Ectodermal cell (in vitro differentiated cells): Measurements from ENCODE around the gene IL17F.

Experiments
- H3K27ac ChIP-seq: 2 replicates; pipeline ENCODE4 v1.7.0; 2013; ENCODE audit warnings: mild to moderate bottlenecking, low read depth, low read length; ENCODE audit not compliant: insufficient read depth, poor library complexity, severe bottlenecking
- H3K27me3 ChIP-seq: 2 replicates; pipeline ENCODE4 v1.7.0; 2013; ENCODE audit warnings: mild to moderate bottlenecking, low read length; ENCODE audit not compliant: insufficient read depth, control insufficient read depth, poor library complexity, severe bottlenecking
- H3K36me3 ChIP-seq: one replicate; pipeline ENCODE4 v1.7.0; 2013; ENCODE audit warnings: low read length; ENCODE audit not compliant: control insufficient read depth, insufficient read depth
- H3K4me1 ChIP-seq: one replicate; pipeline ENCODE4 v1.7.0; 2013; ENCODE audit warnings: low read length; ENCODE audit not compliant: control insufficient read depth, insufficient read depth
- H3K4me3 ChIP-seq: 2 replicates; pipeline ENCODE4 v1.7.0; 2013; ENCODE audit warnings: low read depth, low read length, control low read depth; ENCODE audit not compliant: insufficient read depth
- H3K9me3 ChIP-seq: 2 replicates; pipeline ENCODE4 v1.7.0; 2013; ENCODE audit warnings: mild to moderate bottlenecking, low read length, moderate library complexity; ENCODE audit not compliant: control insufficient read depth
- WGBS, 2 experiments: methylation state at CpG; one replicate each; pipeline ENCODE4 v1.1.7; 2013; ENCODE audit warnings: missing lambda C conversion rate in 2 of 2; 5-methylcytosine and 5-hydroxymethylcytosine counted together

The IL17F gene

DNA sequence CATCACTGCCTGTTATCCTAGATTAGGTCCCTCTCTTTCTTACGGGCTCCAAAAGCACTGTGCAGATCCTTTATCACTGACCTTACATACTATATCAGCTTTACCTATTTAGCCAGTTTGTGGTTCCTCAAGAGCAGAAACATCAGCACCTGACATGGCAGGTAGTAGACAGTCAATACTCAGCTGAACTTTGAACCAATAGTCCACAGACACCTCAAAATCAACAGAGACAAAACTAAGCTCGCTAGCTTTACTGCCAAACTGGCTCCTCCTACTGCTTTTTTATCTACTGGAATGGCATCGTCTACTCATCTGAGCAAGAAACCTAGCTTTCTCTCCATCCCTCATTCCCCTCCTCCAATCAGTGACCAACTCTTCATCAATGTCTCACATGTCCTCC lies 52.5 kb downstream of the IL17F start:
- Histone ChIP-seq H3K9me3 (no peaks in the 10 kb centered on the region), H3K4me1 (no peaks in the 10 kb centered on the region), H3K27me3 (no peaks in the 10 kb centered on the region), H3K4me3 (no peak overlapping the region), H3K27ac (no peak overlapping the region), H3K36me3 (no peaks in the 10 kb centered on the region)
- WGBS, 2 experiments: 58 to 60% methylated on average over 3 of the region's 3 CpGs

DNA sequence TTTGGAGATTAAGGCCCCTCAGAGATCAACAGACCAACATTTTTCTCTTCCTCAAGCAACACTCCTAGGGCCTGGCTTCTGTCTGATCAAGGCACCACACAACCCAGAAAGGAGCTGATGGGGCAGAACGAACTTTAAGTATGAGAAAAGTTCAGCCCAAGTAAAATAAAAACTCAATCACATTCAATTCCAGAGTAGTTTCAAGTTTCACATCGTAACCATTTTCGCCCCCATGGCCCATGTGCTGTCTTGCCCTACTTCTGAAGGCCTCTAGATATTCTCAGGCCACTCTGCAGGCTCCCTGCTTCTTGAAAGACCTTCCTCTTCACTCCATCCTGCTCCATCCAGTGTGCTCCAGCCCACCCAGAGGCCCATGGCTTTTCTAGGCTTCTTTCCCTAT lies 53.9 kb downstream of the IL17F start:
- no peaks in the 10 kb centered on the region for H3K9me3 ChIP-seq
- no peaks in the 10 kb centered on the region for H3K36me3 ChIP-seq
- H3K27me3 ChIP-seq: no peaks in the 10 kb centered on the region
- H3K4me3 ChIP-seq: no peak overlapping the region
- no peaks in the 10 kb centered on the region for H3K4me1 ChIP-seq
- H3K27ac ChIP-seq: no peak overlapping the region
- WGBS, 2 experiments: 90% methylated on average over 3 of the region's 3 CpGs

DNA sequence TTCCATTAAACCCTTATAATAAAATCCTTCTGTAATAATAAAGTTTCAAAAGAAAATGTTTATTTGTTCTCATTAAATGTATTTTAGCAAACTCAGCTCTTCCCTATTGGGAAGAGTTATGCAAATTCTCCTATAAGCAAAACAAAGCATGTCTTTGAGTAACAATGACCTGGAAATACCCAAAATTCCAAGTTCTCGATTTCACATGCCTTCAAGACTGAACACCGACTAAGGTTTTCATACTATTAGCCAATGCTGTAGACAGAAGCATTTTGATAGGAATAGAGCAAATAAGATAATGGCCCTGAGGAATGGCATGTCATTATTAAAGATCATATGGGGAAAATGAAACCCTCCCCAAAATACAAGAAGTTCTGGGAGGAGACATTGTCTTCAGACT lies 54.3 kb downstream of the IL17F start:
- Histone ChIP-seq H3K36me3 (no peaks in the 10 kb centered on the region), H3K9me3 (no peaks in the 10 kb centered on the region), H3K27me3 (no peaks in the 10 kb centered on the region), H3K4me1 (no peaks in the 10 kb centered on the region), H3K27ac (no peak overlapping the region), H3K4me3 (no peak overlapping the region)
- whole genome bisulfite sequencing, 2 experiments: 85 to 100% methylated on average over 2 of the region's 2 CpGs

DNA sequence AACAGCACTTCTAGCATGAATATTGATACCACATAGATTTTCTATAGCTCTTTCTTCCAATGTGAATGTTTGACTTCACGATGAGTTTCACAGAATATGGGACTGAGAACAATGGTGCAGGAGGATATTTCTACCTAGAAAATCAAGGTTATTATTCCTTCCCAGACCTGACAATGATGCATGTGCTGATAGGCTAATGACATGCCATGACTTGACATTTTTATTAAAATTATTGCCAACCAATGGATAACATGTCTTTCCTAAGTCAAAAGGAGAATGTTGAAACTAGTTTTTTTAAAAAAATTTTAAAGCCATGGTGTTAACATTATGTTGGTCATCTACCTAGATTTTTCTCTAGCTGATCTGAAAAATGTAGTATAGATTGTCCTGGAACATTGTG lies 57.2 kb downstream of the IL17F start:
- 95 to 100% methylated on average over 1 of the region's 1 CpG for WGBS, 2 experiments
- no peak overlapping the region for H3K27ac ChIP-seq
- no peaks in the 10 kb centered on the region for H3K36me3 ChIP-seq
- H3K27me3 ChIP-seq: no peaks in the 10 kb centered on the region
- no peak overlapping the region for H3K4me3 ChIP-seq
- no peaks in the 10 kb centered on the region for H3K9me3 ChIP-seq
- no peaks in the 10 kb centered on the region for H3K4me1 ChIP-seq
